ENCODE measurements around the gene CCDC170.

The CCDC170 gene

DNA sequence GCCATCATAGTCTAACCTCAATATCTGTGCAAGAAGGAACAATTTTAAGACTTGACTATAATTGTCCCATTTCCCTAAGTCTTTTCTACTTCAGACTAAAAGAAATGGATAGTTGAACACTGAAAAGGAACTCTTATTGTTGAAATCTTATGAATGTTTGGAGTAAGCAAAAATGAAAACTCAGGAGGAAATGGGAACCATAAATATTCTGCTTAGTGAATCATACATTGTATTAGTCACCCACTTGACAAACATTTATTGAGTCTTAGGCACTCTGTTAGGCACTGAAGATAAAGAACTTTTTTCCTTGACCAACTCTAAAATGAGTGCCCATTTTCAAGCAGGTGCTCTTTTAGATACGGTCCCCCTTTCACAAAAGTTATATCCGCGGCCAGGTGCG, 8.7 kb downstream of the CCDC170 start:
- no peak overlapping the region for H3K27ac ChIP-seq (ENCODE audit: low read depth, low read length, poor library complexity, severe bottlenecking)
- no peaks in the 10 kb centered on the region for H3K27me3 ChIP-seq (ENCODE audit: insufficient read depth, low read length)
- no peaks in the 10 kb centered on the region for H3K4me1 ChIP-seq (ENCODE audit: insufficient read depth, low read length, severe bottlenecking)
- H3K9me2 ChIP-seq (ENCODE audit: low read depth, low read length): no peaks in the 10 kb centered on the region
- H3K4me3 ChIP-seq (ENCODE audit: low read depth, low read length, poor library complexity, severe bottlenecking): no peak overlapping the region
- H3K9me3 ChIP-seq (ENCODE audit: low read length): no peaks in the 10 kb centered on the region
- TF ChIP-seq EZH2 (IDR thresholded peaks at IDR 0.05; ENCODE audit: borderline replicate concordance, low read length) (no peak), CTCF (IDR thresholded peaks at IDR 0.05; ENCODE audit: low read length) (no peak)
- H3K36me3 ChIP-seq (ENCODE audit: insufficient read depth, low read length): no peaks in the 10 kb centered on the region
- H3K4me2 ChIP-seq (ENCODE audit: low read length): no peak overlapping the region
- H3F3A ChIP-seq (ENCODE audit: insufficient read depth, low read length): no peaks in the 10 kb centered on the region
- no peaks in the 10 kb centered on the region for H4K20me1 ChIP-seq (ENCODE audit: insufficient read depth, low read length)
- no peak overlapping the region for H2AFZ ChIP-seq (ENCODE audit: low read length)
- no peaks in the 10 kb centered on the region for H3K79me2 ChIP-seq (ENCODE audit: insufficient read depth, low read length)
- no peak overlapping the region for H3K9ac ChIP-seq (ENCODE audit: low read length)

DNA sequence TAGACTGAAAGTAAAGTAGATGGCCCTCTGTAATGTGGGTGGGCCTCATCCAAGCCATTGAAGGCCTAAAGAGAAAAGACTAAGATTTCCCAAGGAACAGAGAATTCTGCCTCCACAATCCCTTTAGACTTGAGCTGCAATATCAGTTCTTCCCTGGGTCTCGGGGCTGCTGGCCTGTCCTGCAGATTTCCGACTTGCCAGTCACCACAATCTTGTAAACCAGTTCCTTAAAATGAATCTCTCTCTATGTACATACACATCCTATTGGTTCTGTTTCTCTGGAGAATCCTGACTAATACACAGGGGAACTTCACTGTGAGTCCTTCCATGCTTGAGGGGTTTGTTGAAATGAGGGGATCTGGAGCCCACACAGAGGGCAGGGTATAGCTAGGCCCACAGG, 12.9 kb downstream of the CCDC170 start:
- Histone ChIP-seq H3K4me1 (ENCODE audit: insufficient read depth, low read length, severe bottlenecking) (no peaks in the 10 kb centered on the region), H3K27ac (ENCODE audit: low read depth, low read length, poor library complexity, severe bottlenecking) (no peak overlapping the region)

GRCh38 chr6:151509048-151509447, 15.2 kb downstream of the CCDC170 start:
- Histone ChIP-seq H3K27me3 (ENCODE audit: insufficient read depth, low read length) (no peaks in the 10 kb centered on the region), H4K20me1 (ENCODE audit: insufficient read depth, low read length) (no peaks in the 10 kb centered on the region), H3K9ac (ENCODE audit: low read length) (no peak overlapping the region), H3K9me3 (ENCODE audit: low read length) (no peaks in the 10 kb centered on the region), H3K9me2 (ENCODE audit: low read depth, low read length) (no peaks in the 10 kb centered on the region), H3K79me2 (ENCODE audit: insufficient read depth, low read length) (no peaks in the 10 kb centered on the region), H3K36me3 (ENCODE audit: insufficient read depth, low read length) (no peaks in the 10 kb centered on the region), H2AFZ (ENCODE audit: low read length) (no peak overlapping the region), H3K4me2 (ENCODE audit: low read length) (no peak overlapping the region), H3F3A (ENCODE audit: insufficient read depth, low read length) (no peaks in the 10 kb centered on the region), H3K4me3 (ENCODE audit: low read depth, low read length, poor library complexity, severe bottlenecking) (no peak overlapping the region), H3K27ac (ENCODE audit: low read depth, low read length, poor library complexity, severe bottlenecking) (no peak overlapping the region), H3K4me1 (ENCODE audit: insufficient read depth, low read length, severe bottlenecking) (no peaks in the 10 kb centered on the region)
- no peak for TF ChIP-seq EZH2 (IDR thresholded peaks at IDR 0.05; ENCODE audit: borderline replicate concordance, low read length)
- TF ChIP-seq CTCF (IDR thresholded peaks at IDR 0.05; ENCODE audit: low read length): no peak

More for the DNA sequence above, 12.9 kb downstream of the CCDC170 start:
- Histone ChIP-seq H3K27me3 (ENCODE audit: insufficient read depth, low read length) (no peaks in the 10 kb centered on the region), H3K36me3 (ENCODE audit: insufficient read depth, low read length) (no peaks in the 10 kb centered on the region), H3K4me3 (ENCODE audit: low read depth, low read length, poor library complexity, severe bottlenecking) (no peak overlapping the region), H3K4me2 (ENCODE audit: low read length) (no peak overlapping the region), H4K20me1 (ENCODE audit: insufficient read depth, low read length) (no peaks in the 10 kb centered on the region), H3K9ac (ENCODE audit: low read length) (no peak overlapping the region), H3K9me2 (ENCODE audit: low read depth, low read length) (no peaks in the 10 kb centered on the region), H3K9me3 (ENCODE audit: low read length) (no peaks in the 10 kb centered on the region), H3K79me2 (ENCODE audit: insufficient read depth, low read length) (no peaks in the 10 kb centered on the region), H2AFZ (ENCODE audit: low read length) (no peak overlapping the region), H3F3A (ENCODE audit: insufficient read depth, low read length) (no peaks in the 10 kb centered on the region)
- TF ChIP-seq CTCF (IDR thresholded peaks at IDR 0.05; ENCODE audit: low read length) (no peak), EZH2 (IDR thresholded peaks at IDR 0.05; ENCODE audit: borderline replicate concordance, low read length) (no peak)
